Endometrial microvascular endothelial cells (primary cell): ENCODE results near the gene DMPK. TPM values are rescaled to one million over a fixed set of nuclear protein-coding genes. Genes with fewer than 3 reads are reported as not detected.
"Not testable (repeated sequence)": the region's sequence is repeated elsewhere in the genome, so short reads cannot be mapped to it uniquely, and the experiment has no call there.

Experiments
- in situ Hi-C: cut with HindIII; loops from 2 replicates; pipeline ENCODE4 v1.10.0; 2017; ENCODE audit warnings: low sequenced_read_pairs, low pct_unique_long_range_greater_than_20kb; ENCODE audit errors: inconsistent ontology term
- total RNA-seq: library from RNA; depleted of rRNA; stranded (reverse); fragments of >200 nt; gene quantifications from one replicate; pipeline ENCODE4 v1.2.3, GENCODE V29; 2015; ENCODE audit errors: inconsistent ontology term

Gene DMPK
- total RNA-seq, 1 donor from 2014 or later: 8.6 TPM

GRCh38 chr19:45816236-45817009 lies 34.1 kb upstream of the DMPK start:
- in situ Hi-C loops: no loop called here

GRCh38 chr19:45815481-45816216 lies 33.4 kb upstream of the DMPK start:
- in situ Hi-C loops: no loop called here

DNA sequence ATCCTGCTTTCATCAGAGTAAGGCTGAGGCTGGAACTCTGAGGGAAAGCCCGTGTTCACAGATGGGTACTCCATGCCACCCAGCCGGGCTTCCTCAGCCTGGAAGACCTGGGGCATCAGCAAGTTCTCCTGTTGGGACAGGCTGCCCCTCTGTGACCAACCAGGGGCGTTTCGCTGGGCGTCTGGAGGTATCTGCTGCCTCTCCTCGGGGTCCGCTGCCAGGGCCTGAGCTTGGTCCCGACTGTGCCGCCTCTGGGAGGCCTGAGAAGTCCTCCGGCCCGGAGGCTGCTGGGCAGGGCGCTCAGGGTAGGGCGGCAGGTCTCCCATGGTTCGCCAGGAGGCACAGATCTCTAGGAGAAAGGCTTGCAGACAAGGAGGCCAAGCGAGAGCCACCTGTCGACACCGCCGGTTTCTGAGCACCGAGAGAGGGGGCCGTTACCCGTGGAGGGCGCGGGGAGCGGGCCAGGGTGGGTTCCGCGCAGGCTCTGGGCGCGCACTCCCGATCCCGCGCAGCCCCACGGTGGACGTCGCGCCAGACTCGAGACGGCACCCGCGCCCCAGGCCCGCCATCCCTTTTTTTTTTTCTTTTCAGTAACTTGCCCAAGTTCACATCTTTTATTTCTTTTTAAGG lies 32.7 kb upstream of the DMPK start, which contains the start of gene RSPH6A:
RSPH6A (minus strand) TSS at position 458 of the 630 bp plus-strand sequence; CDS start at position 326, 132 bp downstream.
- in situ Hi-C loops: no loop called here

- in situ Hi-C loops: no loop called here
Observed at GRCh38 chr19:45814166-45814780, 32.0 kb upstream of the DMPK start.

DNA sequence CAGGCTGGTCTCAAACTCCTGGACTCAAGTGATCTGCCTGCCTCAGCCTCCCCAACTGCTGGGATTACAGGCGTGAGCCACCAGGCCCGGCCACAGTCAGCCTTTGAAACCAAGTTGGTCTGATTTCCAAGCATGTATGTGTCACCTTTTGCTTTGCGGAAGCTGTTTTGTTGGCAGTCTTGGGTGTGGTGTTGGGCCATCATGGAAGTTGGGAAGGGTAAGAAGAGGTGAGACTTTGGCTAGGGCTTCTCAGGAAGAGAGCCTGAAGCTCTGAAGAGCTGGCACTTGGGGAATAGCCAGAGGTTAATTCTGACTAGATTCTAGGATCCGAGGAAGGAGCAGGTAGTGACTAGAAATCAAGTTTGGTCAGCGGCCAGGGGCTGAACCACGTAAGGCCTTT lies 30.0 kb upstream of the DMPK start:
- in situ Hi-C loops: no loop called here

GRCh38 chr19:45809643-45810159 lies 27.4 kb upstream of the DMPK start:
- in situ Hi-C loops: no loop called here

- in situ Hi-C loops: no loop called here
Observed at GRCh38 chr19:45805719-45806118, 23.4 kb upstream of the DMPK start.

- in situ Hi-C loops: no loop called here
Observed at GRCh38 chr19:45804959-45805230, 22.6 kb upstream of the DMPK start.

GRCh38 chr19:45804140-45804958 lies 22.1 kb upstream of the DMPK start:
- in situ Hi-C loops: no loop called here

DNA sequence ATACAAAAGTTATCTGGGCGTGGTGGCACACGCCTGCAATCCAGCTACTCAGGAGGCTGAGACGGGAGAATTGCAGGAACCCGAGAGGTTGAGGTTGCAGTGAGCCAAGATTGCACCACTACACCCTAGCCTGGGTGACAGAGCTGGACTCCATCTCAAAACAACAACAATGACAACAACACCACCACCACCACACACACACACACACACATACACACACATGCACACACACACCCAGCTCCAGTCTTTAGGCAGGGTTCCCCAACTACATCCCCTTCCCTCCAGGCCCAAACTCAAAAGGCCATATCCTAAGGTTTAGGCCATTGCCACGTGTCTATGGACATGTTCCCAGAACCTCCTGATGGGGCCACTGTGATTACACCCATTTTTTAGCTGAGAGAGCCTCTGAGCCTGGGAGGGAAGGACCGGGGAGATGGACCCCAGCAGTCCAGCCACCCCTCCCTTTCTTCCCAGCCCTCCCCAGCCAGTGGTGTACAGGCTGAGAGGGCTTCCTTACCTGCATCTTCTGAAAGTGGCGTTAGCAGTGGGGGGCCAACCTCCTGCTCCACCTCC lies 19.4 kb upstream of the DMPK start:
- in situ Hi-C loops: no loop called here

GRCh38 chr19:45800070-45800553 lies 17.8 kb upstream of the DMPK start:
- in situ Hi-C loops: no loop called here

DNA sequence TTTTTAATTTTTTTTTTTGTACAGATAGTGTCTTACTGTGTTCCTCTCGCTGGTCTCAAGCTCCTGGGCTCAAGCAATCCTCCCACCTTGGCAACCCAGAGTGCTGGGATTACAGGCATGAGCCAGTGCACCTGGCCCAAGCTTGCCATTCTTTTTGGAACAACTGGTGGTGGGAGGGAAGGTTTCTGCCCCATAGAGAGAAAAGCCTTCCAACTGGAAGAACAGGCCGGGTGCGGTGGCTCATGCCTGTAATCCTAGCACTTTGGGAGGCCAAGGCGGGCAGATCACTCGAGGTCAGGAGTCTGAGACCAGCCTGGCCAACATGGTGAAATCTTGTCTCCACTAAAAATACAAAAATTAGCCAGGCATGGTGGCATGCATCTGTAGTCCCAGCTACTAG lies 17.3 kb upstream of the DMPK start:
- in situ Hi-C loops: not testable (repeated sequence)

DNA sequence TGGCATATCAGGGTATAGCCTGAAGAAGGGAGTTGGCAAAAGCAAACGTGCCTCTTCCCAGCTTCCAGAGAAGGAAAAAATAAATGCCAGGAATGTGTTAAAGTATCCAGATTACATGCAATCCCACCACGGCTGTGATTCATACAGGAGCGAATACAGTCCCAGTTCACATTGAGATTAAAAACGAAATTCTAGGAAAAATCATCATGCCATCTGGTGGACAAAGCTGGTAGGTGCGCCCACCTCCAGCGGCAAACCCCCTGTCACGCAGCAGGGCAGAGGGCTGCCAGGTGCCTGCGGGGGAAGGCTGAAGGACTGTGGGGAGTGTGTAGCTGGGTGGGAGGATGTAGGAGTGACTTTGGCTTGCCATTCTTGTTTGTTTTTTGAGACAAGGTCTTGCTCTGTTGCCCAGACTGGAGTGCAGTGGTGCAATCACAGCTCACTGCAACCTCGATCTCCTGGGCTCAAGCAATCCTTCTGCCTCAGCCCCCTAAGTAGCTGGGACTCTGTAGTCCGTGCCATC lies 16.8 kb upstream of the DMPK start:
- in situ Hi-C loops: no loop called here

- in situ Hi-C loops: no loop called here
Observed at GRCh38 chr19:45794627-45795026, 12.3 kb upstream of the DMPK start.

DNA sequence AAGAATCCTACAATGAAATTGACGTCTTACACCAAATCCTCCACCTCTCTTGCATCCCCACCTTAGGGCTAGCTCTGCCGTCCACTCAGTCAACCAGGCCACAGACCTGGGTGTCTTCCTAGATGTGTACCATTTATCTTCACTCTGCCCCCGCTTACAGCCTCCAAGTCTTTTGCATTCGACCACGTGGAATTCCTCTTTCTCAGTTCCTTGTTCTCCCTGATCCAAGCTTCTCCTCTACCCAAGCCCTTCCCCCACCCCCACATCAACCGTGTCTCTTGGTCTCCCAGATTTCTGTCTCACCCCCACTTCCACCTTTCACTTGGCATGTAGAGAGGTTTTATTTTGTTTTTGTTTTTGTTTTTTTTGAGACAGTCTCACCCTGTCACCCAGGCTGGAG lies 11.6 kb upstream of the DMPK start:
- in situ Hi-C loops: no loop called here

DNA sequence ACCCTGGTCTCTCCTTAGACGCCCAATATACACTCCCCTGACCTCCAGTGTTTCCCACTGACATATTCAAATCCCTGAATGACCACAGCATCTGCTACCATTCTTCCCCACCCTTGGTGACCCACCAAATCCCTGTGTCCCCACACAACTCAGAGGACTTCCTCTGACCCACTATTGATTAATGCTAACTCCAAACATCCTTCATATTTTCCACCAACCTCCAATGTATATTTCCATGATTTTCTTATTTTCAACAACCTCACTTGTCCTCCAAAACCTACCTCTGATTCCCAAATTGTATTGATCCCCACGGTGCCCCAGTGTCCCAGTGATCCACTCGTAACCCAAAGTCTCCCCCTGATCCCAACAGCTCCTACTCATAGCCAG lies 10.9 kb upstream of the DMPK start:
- in situ Hi-C loops: no loop called here

DNA sequence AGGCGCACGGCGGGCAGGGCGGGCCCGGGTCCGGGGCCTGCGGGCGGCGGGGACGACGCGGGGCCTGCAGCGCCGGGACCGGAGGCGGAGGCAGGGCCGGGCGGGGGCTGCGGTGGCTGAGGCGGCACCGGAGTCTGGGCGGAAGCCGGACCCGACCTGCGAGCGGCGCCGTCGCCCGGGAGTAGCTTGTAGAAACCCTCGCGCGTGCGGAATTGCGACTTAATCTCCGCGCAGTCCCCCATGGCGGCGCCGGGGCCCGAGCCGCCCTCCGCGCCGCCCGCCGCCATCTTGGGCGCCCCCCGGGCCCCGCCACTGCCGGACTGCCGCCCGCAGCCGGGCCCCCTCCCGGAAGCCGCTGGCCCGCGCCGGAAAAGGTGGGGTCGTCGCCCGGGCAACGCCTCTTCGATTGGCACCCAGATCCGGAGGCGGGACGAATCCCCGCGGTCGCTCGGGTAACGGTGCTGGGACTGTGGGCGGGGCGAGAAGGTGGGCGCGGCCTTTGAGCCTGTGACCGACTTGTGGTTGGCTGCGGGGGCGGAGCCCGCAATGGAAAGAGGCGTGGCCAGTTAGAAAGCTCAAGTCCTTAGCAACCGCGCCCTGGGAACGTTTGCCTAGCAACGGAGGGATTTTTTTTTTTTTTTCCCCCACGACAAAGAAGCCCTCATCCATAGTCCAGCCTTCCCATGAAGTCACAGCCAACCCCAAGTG lies 10.3 kb upstream of the DMPK start, which contains the start of gene DMWD:
DMWD (minus strand) TSS at position 376 of the 708 bp plus-strand sequence; CDS start at position 287, 89 bp downstream.
- in situ Hi-C loops: no loop called here
